GM10266 (cell line): ENCODE data around the gene PRLH.

Experiments used
- DNase-seq: peaks from one replicate; pipeline ENCODE4 v3.0.0; 2012; ENCODE audit errors: extremely low spot score
- CTCF ChIP-seq: IDR thresholded peaks from 2 replicates; pipeline ENCODE4 v1.5.1; 2012; ENCODE audit warnings: mild to moderate bottlenecking, low read depth; ENCODE audit not compliant: control insufficient read depth, insufficient read depth; ENCODE audit errors: missing control alignments

The PRLH gene

GRCh38 chr2:237565974-237566373 lies 400 bp upstream of the PRLH start:
- no peak for DNase-seq
- no peak for TF ChIP-seq CTCF

- no peak for DNase-seq
- TF ChIP-seq CTCF, result no peak
These were observed 1.1 kb downstream of the PRLH start for GRCh38 chr2:237567276-237568029.

GRCh38 chr2:237568121-237568660 lies 1.8 kb downstream of the PRLH start:
- TF ChIP-seq CTCF, result no peak
- no peak for DNase-seq

GRCh38 chr2:237569041-237569440 lies 2.7 kb downstream of the PRLH start:
- no peak for TF ChIP-seq CTCF
- no peak for DNase-seq

- no peak for DNase-seq
These were observed 3.5 kb downstream of the PRLH start for GRCh38 chr2:237569896-237570295.

GRCh38 chr2:237570776-237571335 lies 4.5 kb downstream of the PRLH start:
- DNase-seq, result no peak
- no peak for TF ChIP-seq CTCF

More at GRCh38 chr2:237569896-237570295, 3.5 kb downstream of the PRLH start:
- no peak for TF ChIP-seq CTCF

- TF ChIP-seq CTCF, result no peak
- no peak for DNase-seq
These were observed 5.2 kb downstream of the PRLH start for GRCh38 chr2:237571551-237571950.
